ENCODE measurements around the gene SMIM14. TPM values are rescaled to one million over a fixed set of nuclear protein-coding genes. Genes with fewer than 3 reads are reported as not detected.

Gene SMIM14
- total RNA-seq, 6 experiments from 2014 or later = 54.0 to 224 (median 124) TPM

- DNase-seq (no peak), ATAC-seq (no peak)
- Histone ChIP-seq H3K9me3 (no peaks in the 10 kb centered on the region), H3K27ac (peak overlapping the region in 1 of 3 donors; percentile 4), H3K4me3 (no peak overlapping the region), H3K27me3 (no peaks in the 10 kb centered on the region), H3K36me3 (peaks cover 11 to 88% (median 46%) of the 10 kb centered on the region in 4 donors), H3K4me1 (peaks cover 0 to 34% (median 0%) of the 10 kb centered on the region in 4 donors)
- intact Hi-C loops (cut with DNase I) = no loop called here
- TF ChIP-seq CTCF (IDR thresholded peaks at IDR 0.05) = no peak
- no peak for TF ChIP-seq POLR2A (IDR thresholded peaks at IDR 0.05)
Measured at GRCh38 chr4:39502019-39502663, 136.5 kb downstream of the SMIM14 start.

- Histone ChIP-seq H3K4me3 (no peak overlapping the region), H3K9me3 (no peaks in the 10 kb centered on the region), H3K36me3 (peaks cover 0 to 53% (median 23%) of the 10 kb centered on the region in 4 donors), H3K4me1 (peaks cover 0 to 34% (median 0%) of the 10 kb centered on the region in 4 donors), H3K27me3 (no peaks in the 10 kb centered on the region), H3K27ac (no peak overlapping the region)
- ATAC-seq (no peak), DNase-seq (no peak)
- TF ChIP-seq CTCF (IDR thresholded peaks at IDR 0.05) (no peak), POLR2A (IDR thresholded peaks at IDR 0.05) (no peak)
- intact Hi-C loops (cut with DNase I) = no loop called here
Measured at GRCh38 chr4:39498727-39499020, 140.0 kb downstream of the SMIM14 start.

GRCh38 chr4:39497909-39498726 is 140.5 kb downstream of the SMIM14 start:
- Histone ChIP-seq H3K4me1 (peaks cover 0 to 39% (median 0%) of the 10 kb centered on the region in 4 donors), H3K9me3 (no peaks in the 10 kb centered on the region), H3K4me3 (no peak overlapping the region), H3K27me3 (no peaks in the 10 kb centered on the region), H3K27ac (peak overlapping the region in 1 of 3 donors; percentile 31), H3K36me3 (peaks cover 0 to 48% (median 18%) of the 10 kb centered on the region in 4 donors)
- DNase-seq (no peak), ATAC-seq (no peak)
- WGBS (ENCODE audit: insufficient coverage, low coverage, low lambda C conversion rate, missing lambda C conversion rate) = 93% methylated on average over 1 of the region's 1 CpG
- peak; percentile 27 for TF ChIP-seq POLR2A (IDR thresholded peaks at IDR 0.05)
- no peak for TF ChIP-seq CTCF (IDR thresholded peaks at IDR 0.05)
- intact Hi-C loops (cut with DNase I) = no loop called here

Small RNA genes within 50 kb of the gene (small RNA-seq; reads per million reads assigned to genes)
- gene RNU7-11P = 0 reads per million in 2 experiments

Other genes with a start within 250 kb of the SMIM14 start
- gene KLB, start 231.9 kb downstream of the SMIM14 start, total RNA-seq = 10 to 100 TPM; 12.3 to 54.5 (median 17.5) TPM
- gene RPL9, start 179.9 kb downstream of the SMIM14 start, total RNA-seq = 1,000 to 10,000 TPM in 2 of 6 experiments, 100 to 1,000 TPM in 4; 353 to 1,546 (median 454) TPM
- 10 to 100 TPM in 4 of 6 experiments, 1 to 10 TPM in 2; 7.0 to 20.4 (median 13.1) TPM for gene LIAS, start 179.8 kb downstream of the SMIM14 start, total RNA-seq
- 100 to 1,000 TPM; 134 to 647 (median 244) TPM for gene UGDH, start 111.4 kb downstream of the SMIM14 start, total RNA-seq
- gene UBE2K, start 59.3 kb upstream of the SMIM14 start, total RNA-seq = 10 to 100 TPM; 20.5 to 54.8 (median 44.0) TPM